GM18520 (cell line): ENCODE data around the gene BANK1.

Source experiments
- ATAC-seq: cut with Tn5 transposase; IDR thresholded peaks from one replicate; pipeline ENCODE4 v1.9.1; 2021; ENCODE audit not compliant: unreplicated experiment

Gene BANK1

GRCh38 chr4:102094481-102094880 is 304.0 kb downstream of the BANK1 start:
- no peak for ATAC-seq

GRCh38 chr4:102103368-102103767 is 312.8 kb downstream of the BANK1 start:
- ATAC-seq = no peak

GRCh38 chr4:102104278-102104677 is 313.7 kb downstream of the BANK1 start:
- no peak for ATAC-seq

GRCh38 chr4:102105983-102106382 is 315.5 kb downstream of the BANK1 start:
- no peak for ATAC-seq

- no peak for ATAC-seq
Measured at GRCh38 chr4:102114118-102114630, 323.6 kb downstream of the BANK1 start.

GRCh38 chr4:102116121-102116520 is 325.6 kb downstream of the BANK1 start:
- ATAC-seq = no peak

GRCh38 chr4:102120846-102121245 is 330.3 kb downstream of the BANK1 start:
- ATAC-seq = no peak
